Stimulated activated CD4-positive, alpha-beta T cell treated with anti-CD3 and anti-CD28 coated beads, Interleukin-2, amount 100 ng/mL, for 48 hours (primary cell): ENCODE data around the gene TRIM39.
"Not testable (repeated sequence)": the region's sequence is repeated elsewhere in the genome, so short reads cannot be mapped to it uniquely, and the experiment has no call there.

ENCODE experiments used
- DNase-seq, 2 donors: peaks; one replicate each; pipeline ENCODE4 v3.0.0-alpha.2; 2020

TRIM39 gene

DNA sequence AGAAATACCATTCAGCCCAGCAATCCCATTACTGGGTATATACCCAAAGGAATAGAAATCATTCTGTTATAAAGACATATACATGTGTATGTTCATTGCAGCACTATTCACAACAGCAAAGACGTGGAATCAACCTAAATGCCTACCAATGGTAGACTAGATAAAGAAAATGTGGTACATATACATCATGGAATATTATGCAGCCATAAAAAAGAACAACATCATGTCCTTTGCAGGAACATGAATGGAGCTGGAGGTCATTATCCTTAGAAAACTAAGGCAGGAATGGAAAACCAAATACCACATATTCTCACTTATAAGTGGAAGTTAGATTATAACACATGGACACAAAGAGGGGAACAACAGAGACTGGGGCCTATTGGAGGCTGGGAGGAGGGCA lies 42.6 kb downstream of the TRIM39 start:
- DNase-seq, result not testable (repeated sequence)

DNA sequence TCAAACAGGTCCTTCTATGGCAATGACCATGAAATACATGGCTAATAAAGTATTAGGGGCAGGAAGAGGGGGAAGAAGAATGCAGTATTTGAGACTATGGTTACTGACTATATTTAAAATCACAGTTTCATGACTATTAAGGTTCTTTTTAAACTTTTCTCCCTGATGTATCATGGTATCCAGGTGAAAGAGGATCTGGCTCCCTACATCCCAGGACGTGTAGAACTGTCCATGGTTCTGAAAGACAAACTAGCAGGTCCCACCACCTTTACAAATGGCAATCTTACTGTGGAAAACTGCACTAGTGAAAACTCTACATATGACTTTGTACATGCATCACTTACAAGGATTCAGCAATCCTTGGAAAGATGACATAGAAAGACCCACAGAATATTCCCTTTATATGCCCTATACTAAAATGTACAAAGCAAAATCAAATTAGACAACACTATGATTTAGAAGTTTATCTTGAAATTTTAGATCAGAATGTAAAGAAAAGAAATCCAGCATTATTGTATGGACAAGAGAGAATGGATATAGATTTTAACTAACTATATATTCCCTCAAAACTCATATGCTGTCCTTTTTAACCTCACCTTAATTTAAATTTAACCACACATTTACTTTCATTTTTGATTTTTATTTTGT lies 51.7 kb downstream of the TRIM39 start:
- no peak for DNase-seq

DNA sequence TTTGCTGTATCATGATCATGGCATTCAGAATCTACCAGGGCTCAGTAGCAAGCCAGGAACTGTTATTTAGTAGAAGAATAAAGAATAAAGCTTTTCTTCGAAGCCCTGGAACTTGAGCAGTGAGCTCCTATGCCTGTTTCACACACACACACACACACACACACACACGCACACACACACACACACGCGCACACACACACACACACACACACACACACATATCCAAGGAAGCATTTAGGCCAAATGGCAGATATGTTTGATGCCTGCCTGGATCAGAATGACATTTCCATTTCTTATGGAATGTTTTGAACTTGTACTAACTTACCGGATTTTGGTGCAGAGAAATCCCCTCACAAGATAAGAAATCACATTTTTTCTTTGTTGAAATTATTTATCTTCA lies 53.7 kb downstream of the TRIM39 start:
- no peak for DNase-seq

- DNase-seq, result no peak
These were observed 59.4 kb downstream of the TRIM39 start for GRCh38 chr6:30386166-30386565.

DNA sequence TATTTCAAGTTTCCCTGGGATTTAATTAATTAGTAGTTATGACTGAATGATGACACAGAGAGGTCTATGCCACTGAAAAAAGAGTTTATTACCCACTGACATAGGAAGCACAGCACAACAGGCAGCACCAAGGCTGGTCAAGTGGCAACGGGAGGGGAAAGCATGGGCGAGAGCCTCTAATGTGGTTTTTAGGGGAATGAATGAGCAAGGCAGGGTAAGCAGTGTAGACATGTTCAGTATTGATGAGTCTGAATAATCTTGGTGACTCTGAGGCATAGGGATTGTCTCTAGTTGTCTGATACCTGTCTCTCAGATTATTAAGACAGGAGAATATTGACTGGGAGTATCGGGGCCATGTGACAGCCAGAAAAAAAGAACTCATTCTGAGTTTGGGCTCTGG lies 64.5 kb downstream of the TRIM39 start:
- no peak for DNase-seq
